Panc1 (cell line): ENCODE measurements around the gene DBH.

Experiments
- POLR2AphosphoS5 ChIP-seq: IDR thresholded peaks from 2 replicates; pipeline ENCODE4 v1.6.1; 2012; ENCODE audit warnings: mild to moderate bottlenecking, low read depth, low read length, moderate library complexity
- TF ChIP-seq, protein P1 (sequence below): fragments of 450-650 bp; IDR thresholded peaks from 2 replicates; pipeline ENCODE4 v1.5.1; 2017; ENCODE audit warnings: mild to moderate bottlenecking

DNA sequence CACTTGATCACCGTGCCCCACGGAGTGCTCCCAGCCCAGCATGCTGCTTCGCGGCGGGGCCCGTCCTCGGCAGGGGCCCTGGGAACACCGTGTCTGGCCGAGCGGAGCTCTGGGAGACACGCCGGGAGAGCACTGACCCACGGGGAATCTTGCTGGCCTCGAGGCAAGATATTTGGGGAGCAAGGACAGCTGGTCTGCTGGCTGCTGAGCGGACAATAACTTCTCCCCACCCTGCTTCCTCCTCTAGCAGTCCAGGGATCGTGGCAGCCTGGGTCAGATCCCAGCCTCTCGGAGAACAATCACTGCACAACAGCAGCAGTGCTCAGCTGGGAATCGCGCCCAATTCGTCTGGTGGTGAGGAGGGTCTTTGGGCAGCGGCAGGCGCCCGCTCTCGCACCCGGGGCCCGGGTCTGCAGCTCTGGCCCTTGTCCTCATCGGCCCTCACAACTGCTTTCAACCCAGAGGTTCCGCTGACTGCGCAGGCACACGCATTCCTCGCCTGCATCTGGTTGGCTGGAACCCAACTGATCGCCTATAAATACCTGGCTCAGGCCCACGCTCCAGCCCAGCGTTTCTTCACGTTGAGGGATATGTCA is 43.4 kb downstream of the DBH start:
- TF ChIP-seq, protein P1, sequence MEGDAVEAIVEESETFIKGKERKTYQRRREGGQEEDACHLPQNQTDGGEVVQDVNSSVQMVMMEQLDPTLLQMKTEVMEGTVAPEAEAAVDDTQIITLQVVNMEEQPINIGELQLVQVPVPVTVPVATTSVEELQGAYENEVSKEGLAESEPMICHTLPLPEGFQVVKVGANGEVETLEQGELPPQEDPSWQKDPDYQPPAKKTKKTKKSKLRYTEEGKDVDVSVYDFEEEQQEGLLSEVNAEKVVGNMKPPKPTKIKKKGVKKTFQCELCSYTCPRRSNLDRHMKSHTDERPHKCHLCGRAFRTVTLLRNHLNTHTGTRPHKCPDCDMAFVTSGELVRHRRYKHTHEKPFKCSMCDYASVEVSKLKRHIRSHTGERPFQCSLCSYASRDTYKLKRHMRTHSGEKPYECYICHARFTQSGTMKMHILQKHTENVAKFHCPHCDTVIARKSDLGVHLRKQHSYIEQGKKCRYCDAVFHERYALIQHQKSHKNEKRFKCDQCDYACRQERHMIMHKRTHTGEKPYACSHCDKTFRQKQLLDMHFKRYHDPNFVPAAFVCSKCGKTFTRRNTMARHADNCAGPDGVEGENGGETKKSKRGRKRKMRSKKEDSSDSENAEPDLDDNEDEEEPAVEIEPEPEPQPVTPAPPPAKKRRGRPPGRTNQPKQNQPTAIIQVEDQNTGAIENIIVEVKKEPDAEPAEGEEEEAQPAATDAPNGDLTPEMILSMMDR: no peak
- TF ChIP-seq POLR2AphosphoS5: no peak
